Iris pigment epithelial cell (primary cell): ENCODE results near the gene HAT1.
"Not testable (repeated sequence)": the region's sequence is repeated elsewhere in the genome, so short reads cannot be mapped to it uniquely, and the experiment has no call there.

Experiments used
- DNase-seq: peaks from one replicate; pipeline ENCODE4 v3.0.0-alpha.2; 2011; ENCODE audit warnings: low read depth

Gene HAT1

DNA sequence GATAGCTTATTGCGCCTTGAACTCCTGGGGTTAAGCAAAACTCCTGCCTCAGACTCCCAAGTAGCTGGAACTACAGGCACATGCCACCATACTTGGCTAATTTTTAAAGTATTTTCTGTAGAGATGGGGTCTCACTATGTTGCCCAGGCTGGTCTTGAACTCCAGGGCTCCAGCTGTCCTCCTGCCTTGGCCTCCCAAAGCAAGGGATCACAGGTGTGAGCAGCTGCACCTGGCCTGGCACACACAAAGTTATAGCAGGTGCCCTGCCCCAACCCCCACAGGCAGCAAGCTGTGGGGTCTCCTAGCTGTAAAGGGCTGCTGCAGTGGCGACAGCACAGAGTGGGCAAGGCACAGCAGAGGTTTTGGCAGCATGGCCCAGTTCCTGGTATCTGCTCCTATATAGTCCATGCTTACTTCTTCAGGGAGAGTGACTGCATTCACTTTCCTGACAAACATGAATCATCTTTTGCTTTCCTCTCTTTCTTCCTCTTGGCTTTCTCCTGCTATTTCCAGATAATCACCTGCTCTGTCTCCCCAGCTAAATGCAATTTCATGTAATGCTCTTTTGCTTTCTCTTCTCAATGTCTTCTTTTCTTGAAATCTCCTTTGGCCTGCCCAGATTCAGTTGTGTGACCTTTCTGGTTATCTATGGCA is 50.2 kb downstream of the HAT1 start:
- no peak for DNase-seq

DNA sequence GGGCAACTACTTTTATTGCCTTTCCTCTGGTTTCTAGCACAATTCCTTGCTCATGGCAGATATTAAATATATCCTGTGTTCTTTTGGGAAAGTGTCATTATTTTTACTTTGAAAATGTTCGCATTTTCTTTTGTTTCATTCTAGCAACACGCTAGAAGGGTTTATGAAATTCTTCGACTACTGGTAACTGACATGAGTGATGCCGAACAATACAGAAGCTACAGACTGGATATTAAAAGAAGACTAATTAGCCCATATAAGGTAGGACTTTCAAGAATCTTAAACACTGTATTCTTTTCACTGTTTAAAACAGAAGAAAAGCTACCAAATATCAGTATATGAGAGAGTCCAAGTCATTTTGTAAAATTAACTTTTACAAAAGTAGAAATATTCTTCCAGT is 56.8 kb downstream of the HAT1 start:
- no peak for DNase-seq

DNA sequence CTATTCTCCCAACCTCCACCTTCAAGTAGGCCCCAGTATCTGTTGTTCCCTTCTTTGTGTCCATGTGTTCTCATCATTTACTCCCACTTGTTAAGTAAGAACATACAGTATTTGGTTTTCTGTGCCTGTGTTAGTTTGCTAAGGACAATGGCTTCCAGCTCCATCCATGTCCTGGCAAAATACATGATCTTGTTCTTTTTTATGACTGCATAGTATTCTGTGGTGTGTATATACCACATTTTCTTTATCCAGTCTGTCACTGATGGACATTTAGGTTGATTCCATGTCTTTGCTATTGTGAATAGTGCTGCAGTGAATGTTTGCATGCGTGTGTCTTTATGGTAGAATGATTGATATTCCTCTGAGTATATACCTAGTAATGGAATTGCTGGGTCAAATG is 61.7 kb downstream of the HAT1 start:
- not testable (repeated sequence) for DNase-seq

DNA sequence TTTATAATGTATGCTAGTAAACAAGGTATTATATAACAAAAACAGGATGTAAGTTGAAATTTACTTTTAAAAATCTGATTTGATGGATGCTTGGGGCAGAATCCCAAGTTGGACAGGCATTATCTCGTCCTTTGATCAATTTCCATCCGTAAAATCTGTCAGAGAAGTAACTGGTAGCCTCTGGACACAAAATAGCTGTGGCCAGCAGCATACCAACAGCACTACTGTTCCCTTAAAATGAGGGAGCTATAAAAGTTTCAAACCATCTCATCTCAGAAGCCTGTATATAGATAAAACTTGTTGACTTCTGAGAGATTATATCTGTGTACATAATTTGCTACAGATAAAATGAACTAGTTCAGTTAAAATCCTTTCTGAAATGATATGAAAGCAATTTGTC is 62.8 kb downstream of the HAT1 start:
- no peak for DNase-seq

DNA sequence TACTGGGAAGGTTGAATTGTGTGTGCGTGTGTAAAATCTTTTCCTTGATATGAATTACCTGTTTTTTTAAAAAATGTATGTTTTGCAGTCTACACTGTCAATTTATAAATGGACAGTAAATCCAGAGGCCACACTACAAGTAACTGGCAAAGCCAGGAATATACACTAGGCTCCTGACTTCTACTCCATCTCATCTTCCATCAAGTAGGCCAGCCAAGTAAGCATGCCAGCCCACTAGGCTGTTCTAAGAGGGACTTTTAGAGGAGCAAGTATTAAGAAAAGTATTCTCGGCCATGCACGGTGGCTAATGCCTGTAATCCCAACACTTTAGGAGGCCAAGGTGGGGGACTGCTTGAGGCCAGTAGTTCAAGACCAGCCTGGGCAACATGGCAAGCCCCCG is 64.5 kb downstream of the HAT1 start:
- no peak for DNase-seq

DNA sequence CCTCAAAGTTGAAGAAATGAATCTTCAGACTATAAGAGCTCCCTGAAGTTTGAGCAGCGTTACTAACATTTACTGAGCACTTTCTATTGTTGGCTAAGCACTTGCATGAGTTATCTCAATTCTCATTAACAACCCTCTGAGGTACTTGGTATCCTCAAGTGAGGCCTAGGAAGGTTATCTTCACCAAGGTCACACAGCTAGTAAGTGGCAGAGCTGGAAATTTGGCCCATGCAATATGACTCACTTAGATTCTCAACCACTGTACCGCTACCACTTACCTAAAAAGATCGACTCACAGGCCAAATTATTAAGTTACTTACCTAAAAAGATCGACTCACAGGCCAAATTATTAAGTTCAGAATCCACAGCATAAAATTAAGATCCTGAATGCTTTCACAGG is 68.8 kb downstream of the HAT1 start:
- DNase-seq, result no peak

DNA sequence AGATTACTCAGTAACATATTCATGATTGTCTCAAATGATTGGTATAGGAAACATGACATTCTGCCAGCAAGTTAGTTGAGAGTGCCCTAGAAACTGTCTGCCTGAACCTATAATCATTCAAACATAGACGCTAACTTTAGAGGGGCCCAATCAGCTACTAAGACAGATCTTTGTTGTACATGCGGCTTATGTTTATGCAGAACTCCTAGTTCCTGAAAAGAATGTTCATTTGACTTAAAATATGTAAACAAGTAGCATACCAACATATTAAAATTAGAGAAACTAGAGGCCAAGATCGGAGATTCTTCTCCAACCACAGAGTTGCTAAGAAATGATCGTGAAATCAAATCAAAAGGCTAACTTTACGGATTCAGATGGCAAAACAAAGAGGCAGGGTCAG is 73.3 kb downstream of the HAT1 start:
- peak; percentile 54 for DNase-seq

DNA sequence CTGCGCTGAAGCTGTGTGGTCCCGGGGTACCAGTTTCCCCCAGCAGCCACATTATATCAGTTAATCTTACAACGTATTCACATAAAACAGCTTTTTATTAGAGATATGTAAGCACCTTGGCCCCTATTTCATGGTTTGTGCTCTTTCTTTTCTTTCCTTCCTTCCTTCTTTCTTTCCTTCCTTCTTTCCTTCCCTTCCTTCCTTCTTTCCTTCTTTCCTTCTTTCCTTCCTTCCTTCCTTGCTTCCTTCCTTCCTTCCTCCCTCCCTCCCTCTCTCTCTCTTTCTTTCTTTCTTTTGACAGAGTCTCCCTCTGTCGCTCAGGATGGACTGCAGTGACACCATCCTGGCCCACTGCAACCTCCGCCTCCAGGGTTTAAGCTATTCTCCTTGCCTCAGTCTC is 73.8 kb downstream of the HAT1 start:
- DNase-seq, result no peak

DNA sequence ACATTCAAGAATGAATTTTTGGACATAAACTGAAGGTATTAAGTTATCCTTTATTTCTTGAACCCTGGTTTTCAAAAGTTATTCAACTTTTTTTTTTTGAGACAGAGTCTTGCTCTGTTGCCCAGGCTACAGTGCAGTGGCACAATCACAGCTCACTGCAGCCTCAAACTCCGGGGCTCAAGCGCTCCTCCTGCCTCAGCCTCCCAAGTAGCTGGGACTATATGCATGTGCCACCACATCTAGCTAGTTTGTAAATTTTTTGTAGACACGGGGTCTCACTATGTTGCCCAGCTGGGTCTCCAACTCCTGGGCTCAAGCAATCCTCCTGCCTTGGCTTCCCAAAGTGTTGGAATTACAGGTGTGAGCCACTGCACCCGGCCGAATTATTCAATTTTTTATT is 74.8 kb downstream of the HAT1 start:
- not testable (repeated sequence) for DNase-seq

DNA sequence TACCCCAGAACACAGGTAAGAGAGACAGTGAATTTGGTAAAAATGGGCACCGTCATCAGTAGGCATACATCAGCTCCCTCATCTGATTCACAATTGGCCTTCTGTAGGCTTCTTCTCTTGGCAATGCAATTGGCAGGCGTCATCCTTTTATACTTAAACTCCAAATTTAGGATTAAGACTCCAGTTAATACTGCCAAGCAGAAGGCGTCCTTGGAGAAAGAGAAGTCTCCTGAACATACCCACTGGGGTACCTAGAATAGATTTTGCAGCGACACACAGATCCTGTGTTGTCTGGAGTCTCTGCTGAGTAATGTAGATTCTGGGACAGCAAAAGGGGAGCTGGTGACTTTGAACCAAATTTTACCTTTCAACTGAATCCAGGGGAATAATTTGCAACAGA is 76.9 kb downstream of the HAT1 start:
- no peak for DNase-seq

DNA sequence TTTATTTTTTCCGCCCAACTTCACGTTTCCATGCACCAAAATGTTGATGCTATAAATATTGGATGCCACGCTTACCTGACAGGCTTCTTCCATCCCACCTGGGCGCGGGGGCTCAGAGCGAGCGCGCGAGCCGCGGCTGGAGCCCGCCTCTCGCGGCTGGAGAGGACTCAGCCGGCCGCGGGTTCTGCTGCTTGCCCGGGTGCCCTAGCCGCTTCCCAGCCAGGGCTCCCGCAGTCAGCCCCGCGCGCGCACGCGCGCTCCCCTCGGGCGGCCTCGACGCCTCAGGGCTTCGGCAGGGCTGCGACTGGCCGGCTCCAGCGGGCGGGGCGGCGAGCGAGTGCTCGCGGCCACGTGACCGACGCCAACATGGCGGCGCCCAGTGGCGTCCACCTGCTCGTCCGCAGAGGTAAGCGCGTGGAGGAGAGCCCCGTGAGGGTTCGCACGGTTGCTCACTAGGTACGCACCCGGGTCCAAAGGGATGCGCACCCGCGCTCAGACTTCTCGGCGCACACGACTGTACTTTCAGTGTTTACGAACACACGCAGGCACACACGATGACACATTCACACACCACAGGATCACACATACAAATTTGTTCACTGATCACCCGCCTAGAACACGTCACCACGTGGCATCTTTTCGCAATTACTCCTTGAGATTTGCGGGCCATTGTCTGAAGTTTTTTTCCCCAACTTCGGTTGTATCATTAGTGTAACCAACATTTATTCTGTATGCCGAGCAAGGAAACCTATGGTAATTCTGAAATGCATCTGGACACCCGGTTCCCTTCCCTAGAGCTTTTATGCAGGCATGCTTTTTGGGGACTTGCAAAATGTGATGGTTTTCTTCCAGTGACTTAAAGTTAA is 77.6 kb downstream of the HAT1 start, which contains the start of gene METAP1D:
TSS of gene METAP1D (plus strand) at position 350 of the 866 bp plus-strand sequence. CDS start at position 367, 17 bp downstream.
- peak; percentile 94 for DNase-seq

DNA sequence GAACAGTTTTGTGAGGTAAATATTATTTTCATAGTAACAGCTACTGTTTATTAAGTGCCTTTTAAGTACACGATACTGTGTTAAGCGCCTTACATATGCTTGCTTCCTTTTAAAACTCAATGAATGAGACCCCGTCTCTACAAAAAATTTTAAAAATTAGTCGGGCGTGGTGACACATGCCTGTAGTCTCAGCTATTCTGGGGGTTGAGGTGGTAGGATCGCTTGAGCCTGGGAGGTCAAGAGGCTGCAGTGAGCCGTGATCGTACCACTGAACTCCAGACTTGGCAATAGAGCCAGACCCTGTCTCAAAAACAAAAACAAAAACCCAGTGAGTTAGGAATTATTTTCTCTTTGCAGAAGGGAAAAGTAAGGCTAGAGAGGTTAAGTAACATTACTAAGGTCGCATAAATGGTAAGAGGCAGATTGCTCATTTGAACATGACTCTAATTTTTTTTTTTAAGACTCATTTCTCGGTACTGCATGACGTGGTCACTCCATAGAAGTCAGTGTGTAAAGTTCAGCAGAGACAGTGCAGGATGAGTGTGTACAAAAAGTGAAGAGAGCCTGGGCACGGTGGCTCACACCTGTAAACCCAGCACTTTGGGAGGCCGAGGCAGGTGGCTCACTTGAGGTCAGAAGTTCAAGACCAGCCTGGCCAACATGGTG is 78.6 kb downstream of the HAT1 start:
- no peak for DNase-seq

DNA sequence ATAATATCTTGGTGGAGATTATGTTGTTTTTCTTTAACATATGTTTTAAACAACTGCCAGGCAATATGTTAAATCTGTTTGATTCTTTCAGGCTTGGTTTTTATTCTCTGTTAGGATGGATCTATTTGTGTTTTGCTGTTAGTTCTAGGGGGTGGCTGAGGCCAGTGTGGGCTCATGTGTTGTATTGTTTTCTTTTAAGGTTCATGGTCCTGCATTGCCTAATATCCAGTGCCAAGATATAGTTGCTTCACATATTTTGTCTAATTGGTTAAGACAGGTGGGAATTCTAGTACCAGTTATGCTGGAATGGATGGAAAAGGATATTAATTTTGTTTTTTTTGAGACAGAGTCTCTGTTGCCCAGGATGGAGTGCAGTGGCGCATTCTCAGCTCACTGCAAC is 85.1 kb downstream of the HAT1 start:
- DNase-seq, result no peak

DNA sequence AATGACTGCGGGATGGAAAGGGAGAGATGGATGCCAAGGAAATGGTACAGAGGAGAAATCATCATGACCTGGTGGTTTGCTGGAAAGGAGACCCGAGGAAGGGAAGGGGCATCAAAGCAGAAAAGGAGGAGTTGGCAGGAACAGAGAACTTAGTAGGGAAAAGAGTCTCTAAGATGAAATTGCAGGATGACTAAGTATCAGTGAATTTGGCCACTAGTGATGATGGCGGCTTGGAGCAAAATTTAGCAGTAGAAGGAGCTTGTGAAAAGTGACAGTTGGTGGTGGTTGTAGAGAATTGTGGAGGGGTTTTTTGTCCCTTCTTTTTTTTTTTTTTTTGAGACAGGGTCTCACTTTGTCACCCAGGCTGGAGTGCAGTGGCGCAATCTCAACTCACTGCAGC is 87.6 kb downstream of the HAT1 start:
- DNase-seq, result no peak

DNA sequence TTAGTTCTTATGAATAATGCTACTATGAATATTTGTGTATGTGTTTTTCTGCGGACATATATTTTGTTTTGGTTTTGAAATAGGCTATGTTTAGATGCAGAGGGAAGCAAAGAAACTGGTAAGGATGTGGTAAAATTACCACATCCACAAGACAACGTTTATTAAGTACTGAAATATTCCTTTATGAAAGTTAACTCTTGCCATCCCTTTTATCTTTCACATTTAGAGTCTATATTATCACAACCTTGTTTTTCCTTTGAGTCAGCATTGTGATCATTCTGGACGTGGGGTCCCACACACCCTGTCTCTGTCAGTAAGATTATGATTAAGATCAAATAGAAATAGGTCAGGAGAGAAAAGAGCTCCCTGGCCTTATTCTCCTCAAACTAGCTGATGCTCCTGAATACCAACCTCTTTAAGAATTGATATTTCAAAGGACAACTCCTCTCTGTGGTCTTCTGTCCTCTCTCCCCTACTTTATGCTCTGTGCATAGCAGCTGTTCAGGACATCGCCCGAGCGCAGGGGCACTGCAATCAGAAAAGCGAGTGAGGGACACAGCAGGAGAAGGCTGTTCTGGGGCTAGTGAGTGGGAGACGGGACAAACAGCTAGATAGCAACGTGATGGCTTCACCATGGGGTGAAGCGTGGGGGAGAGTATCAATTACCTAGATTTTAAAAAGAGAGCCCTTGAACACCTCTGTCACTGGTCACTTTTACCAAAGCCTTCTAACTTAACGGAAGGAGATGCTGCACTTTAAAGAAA is 89.7 kb downstream of the HAT1 start:
- DNase-seq, result no peak

DNA sequence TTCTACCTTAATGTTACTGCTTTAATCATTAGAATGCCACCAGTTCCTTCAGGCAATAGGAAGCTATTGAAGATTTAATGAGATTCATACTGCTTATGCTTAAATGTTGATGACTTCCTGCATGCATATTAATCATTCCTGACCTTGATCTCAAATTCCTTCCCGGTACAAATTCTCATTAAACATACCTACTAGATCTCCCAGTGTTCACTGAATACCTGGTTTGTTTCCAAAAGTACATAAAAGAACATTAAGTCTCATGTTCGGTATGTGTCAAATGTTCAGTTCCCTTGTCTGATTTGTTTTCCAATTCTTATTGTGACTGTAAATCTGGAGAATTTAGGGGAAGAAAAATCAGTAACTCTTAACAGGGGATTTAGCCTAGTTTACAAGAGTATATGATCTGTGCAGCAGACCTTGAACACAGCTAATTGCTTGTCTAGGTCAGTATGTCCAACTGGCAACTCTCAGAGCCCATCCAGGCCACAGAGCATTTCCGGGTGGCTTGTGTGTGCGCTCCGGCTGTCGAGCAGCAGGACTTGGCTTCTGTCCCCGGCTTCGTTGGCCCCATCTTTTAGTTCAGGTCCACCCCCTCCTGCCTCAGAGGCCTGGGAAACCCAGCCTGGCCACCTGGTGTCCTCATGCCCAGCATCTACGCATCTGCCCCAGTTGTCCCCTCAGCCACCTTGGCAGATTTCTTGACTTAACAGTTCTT is 90.6 kb downstream of the HAT1 start:
- no peak for DNase-seq

DNA sequence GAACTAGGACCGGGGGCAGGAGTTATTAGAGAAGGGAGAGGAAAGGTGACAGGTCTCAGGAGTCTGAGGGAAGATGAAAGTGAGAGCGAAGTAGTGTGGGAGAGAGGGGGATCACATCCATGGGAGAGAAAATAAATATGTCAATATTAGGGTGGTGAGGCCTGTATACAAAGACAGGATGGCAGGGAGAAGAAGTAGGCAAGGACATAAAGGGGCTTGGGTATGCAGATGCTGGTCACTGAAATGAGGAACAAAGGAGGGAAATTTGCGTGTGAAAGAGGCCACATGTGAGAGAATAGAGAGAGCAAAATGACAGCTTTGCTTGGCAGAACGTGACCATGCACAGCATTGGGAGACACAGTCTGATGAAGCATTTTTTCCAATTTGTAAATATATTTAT is 91.1 kb downstream of the HAT1 start:
- no peak for DNase-seq

DNA sequence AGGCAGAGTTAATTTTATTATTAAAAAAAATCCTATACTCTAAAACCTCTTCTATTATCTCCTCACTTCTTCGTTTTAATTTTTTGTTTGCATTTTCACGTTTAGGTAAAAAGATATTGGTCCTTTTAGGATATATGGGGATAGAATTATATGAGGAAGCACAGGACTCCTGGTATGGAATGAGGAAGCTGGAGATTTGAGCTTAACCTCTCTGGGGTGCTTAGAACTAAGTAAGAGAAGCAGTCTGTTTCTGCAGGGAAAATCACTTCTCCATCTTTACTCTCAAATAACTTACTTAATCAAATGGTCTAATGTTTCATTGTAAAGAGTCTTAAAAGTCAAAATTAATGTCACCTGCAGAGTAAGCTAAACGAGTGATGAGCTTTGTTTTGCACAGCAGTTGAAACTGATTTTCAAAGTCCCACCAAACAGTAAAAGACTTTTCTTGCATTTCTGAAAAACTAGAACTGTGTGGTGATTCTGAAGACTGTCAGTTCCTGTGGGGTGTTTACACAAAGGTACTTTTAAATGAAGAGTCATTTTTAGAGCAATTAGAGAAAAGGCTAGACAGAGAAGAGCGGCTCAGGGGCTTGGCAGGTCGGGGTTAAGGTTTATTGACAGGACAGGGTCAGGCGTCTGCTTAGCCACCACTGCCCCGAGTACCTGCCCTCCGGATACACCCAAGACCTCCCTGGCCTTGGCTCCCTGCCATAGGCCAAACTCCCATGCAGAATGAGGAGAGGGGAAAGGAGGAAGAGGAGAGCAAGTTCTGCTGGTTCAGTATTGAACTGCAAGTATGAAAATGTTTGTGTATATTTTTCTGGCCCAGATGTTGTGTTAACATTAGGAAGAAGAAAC is 99.0 kb downstream of the HAT1 start:
- no peak for DNase-seq

DNA sequence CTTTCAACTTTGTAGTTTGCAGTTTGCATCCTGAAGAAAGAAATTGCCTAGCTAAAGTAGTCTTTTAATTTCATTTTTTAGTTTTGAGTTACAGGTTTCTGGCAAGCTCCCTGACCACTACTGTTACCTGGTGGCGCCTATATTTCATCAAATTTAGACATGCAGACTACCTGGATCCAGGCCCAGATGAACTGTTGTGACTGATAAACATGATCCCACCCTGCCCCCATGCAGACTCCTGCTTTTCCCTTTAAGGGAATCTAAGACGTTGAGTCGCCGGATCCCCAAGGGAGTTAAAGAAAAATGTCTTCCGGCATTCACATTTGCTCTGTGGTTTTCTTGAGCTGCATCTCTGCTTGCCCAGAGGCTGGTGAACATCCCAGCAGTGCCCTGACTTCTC is 99.7 kb downstream of the HAT1 start:
- no peak for DNase-seq

DNA sequence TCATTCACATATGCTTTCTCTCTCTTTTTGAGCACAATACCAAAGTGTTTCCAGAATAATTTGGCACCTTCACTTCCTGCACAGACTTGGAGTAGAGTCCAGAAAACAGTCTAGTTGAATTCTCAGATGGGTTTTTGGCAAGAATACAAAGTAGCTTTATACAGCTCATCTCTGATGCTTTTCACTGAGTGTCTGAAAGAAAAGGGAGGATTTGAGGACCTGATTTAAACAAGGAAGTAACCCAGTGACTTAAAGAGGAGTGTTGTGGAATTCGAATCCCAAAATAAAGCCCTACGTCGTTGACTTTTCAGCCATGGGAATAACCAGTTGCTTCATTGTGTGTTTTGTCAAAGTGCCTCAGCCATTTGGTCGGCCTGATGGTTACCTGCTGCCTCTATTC is 109.3 kb downstream of the HAT1 start:
- DNase-seq, result no peak
